Measurements from ENCODE around the gene RIN1. TPM values are rescaled to one million over a fixed set of nuclear protein-coding genes. Genes with fewer than 3 reads are reported as not detected.
A peak's percentile ranks its signal among the peaks of the same experiment; 100 is the strongest.

Gene RIN1
- total RNA-seq, 2 experiments from 2014 or later = 3.0 to 5.7 TPM

- peaks cover 4% of the 10 kb centered on the region for H3K36me3 Mint-ChIP-seq
- H3K27ac Mint-ChIP-seq = no peak overlapping the region
- DNase-seq (no peak), ATAC-seq (ENCODE audit: low read depth) (no peak)
- POLR2A ChIA-PET = interaction anchor here (1.2 to 4.5 kb wide), 8 partner anchors 9 to 270 kb away, joined by 3 to 32 read pairs (median 4); partner anchors contain the start of genes CD248, RBM14, SLC29A2 and YIF1A
- H3K4me1 Mint-ChIP-seq = peaks cover 37% of the 10 kb centered on the region
- no peaks in the 10 kb centered on the region for H3K9me3 Mint-ChIP-seq
- H3K27me3 Mint-ChIP-seq = peaks cover 2% of the 10 kb centered on the region
- peak overlapping the region; percentile 65 for H3K4me3 Mint-ChIP-seq
Observed at GRCh38 chr11:66346476-66347424, 10.5 kb upstream of the RIN1 start.

GRCh38 chr11:66345316-66345649 lies 9.0 kb upstream of the RIN1 start:
- H3K4me1 Mint-ChIP-seq = peaks cover 35% of the 10 kb centered on the region
- H3K27me3 Mint-ChIP-seq = peaks cover 2% of the 10 kb centered on the region
- H3K4me3 Mint-ChIP-seq = peak overlapping the region; percentile 90
- H3K27ac Mint-ChIP-seq = peak overlapping the region; percentile 91
- ATAC-seq (ENCODE audit: low read depth) = peak; percentile 1
- POLR2A ChIA-PET = interaction anchor here (0.9 to 4.5 kb wide), 9 partner anchors 10 to 93 kb away, joined by 3 to 26 read pairs (median 8); partner anchors contain the start of genes CD248, RIN1, SLC29A2 and YIF1A
- peaks cover 9% of the 10 kb centered on the region for H3K36me3 Mint-ChIP-seq
- H3K9me3 Mint-ChIP-seq = no peaks in the 10 kb centered on the region
- DNase-seq = no peak

GRCh38 chr11:66344550-66345315 lies 8.5 kb upstream of the RIN1 start, which contains the start of gene BRMS1:
TSS of gene BRMS1 (minus strand) at chr11:66345104. CDS start at chr11:66342234, 2,870 bp downstream.
- Mint-ChIP-seq H3K27me3 (peaks cover 2% of the 10 kb centered on the region), H3K4me3 (peak within 1 kb of the TSS; percentile 90), H3K4me1 (peaks cover 35% of the 10 kb centered on the region), H3K36me3 (peaks cover 9% of the 10 kb centered on the region), H3K27ac (peak within 1 kb of the TSS; percentile 91), H3K9me3 (no peaks in the 10 kb centered on the region)
- DNase-seq (peak; percentile 94), ATAC-seq (ENCODE audit: low read depth) (peak; percentile 76)
- POLR2A ChIA-PET = interaction anchor here (0.5 to 4.5 kb wide), 12 partner anchors 9 to 185 kb away, joined by 3 to 26 read pairs (median 6); partner anchors contain the start of genes CD248, RIN1, SLC29A2 and YIF1A

- peaks cover 2% of the 10 kb centered on the region for H3K27me3 Mint-ChIP-seq
- no peak for DNase-seq
- H3K27ac Mint-ChIP-seq = peak overlapping the region; percentile 28
- H3K36me3 Mint-ChIP-seq = peaks cover 14% of the 10 kb centered on the region
- ATAC-seq (ENCODE audit: low read depth) = no peak
- POLR2A ChIA-PET = interaction anchor here (1.3 to 3.2 kb wide), 2 partner anchors 9 to 31 kb away, joined by 3 to 26 read pairs; no protein-coding TSS in a partner anchor
- no peaks in the 10 kb centered on the region for H3K9me3 Mint-ChIP-seq
- peak overlapping the region; percentile 90 for H3K4me3 Mint-ChIP-seq
- H3K4me1 Mint-ChIP-seq = peaks cover 38% of the 10 kb centered on the region
Observed at GRCh38 chr11:66343176-66343575, 6.9 kb upstream of the RIN1 start.

- POLR2A ChIA-PET = interaction anchor here (1.3 kb wide), 1 partner anchor 29 kb away, joined by 4 read pairs; no protein-coding TSS in a partner anchor
- no peak overlapping the region for H3K27ac Mint-ChIP-seq
Observed at GRCh38 chr11:66341502-66342126, 5.4 kb upstream of the RIN1 start.

GRCh38 chr11:66340596-66341501 lies 4.6 kb upstream of the RIN1 start:
- POLR2A ChIA-PET = interaction anchor here (1.3 kb wide), 2 partner anchors 28 kb away, joined by 3 to 4 read pairs; no protein-coding TSS in a partner anchor
- no peak for ATAC-seq (ENCODE audit: low read depth)
- Mint-ChIP-seq H3K27ac (no peak overlapping the region), H3K4me3 (no peak overlapping the region), H3K9me3 (no peaks in the 10 kb centered on the region), H3K4me1 (peaks cover 48% of the 10 kb centered on the region), H3K27me3 (no peaks in the 10 kb centered on the region), H3K36me3 (peaks cover 11% of the 10 kb centered on the region)
- no peak for DNase-seq

More at GRCh38 chr11:66341502-66342126, 5.4 kb upstream of the RIN1 start:
- Mint-ChIP-seq H3K36me3 (peaks cover 11% of the 10 kb centered on the region), H3K27me3 (no peaks in the 10 kb centered on the region), H3K9me3 (no peaks in the 10 kb centered on the region), H3K4me3 (no peak overlapping the region), H3K4me1 (peaks cover 45% of the 10 kb centered on the region)
- DNase-seq = no peak
- ATAC-seq (ENCODE audit: low read depth) = no peak

GRCh38 chr11:66339686-66340483 lies 3.7 kb upstream of the RIN1 start:
- no peak for ATAC-seq (ENCODE audit: low read depth)
- Mint-ChIP-seq H3K27ac (no peak overlapping the region), H3K9me3 (no peaks in the 10 kb centered on the region), H3K27me3 (no peaks in the 10 kb centered on the region), H3K36me3 (peaks cover 11% of the 10 kb centered on the region), H3K4me1 (peaks cover 41% of the 10 kb centered on the region), H3K4me3 (no peak overlapping the region)
- POLR2A ChIA-PET = interaction anchor here (0.6 to 1.3 kb wide), 3 partner anchors 23 to 299 kb away, joined by 3 read pairs; partner anchors contain the start of gene CD248
- peak; percentile 15 for DNase-seq

- no peak overlapping the region for H3K27ac Mint-ChIP-seq
- H3K9me3 Mint-ChIP-seq = no peaks in the 10 kb centered on the region
- DNase-seq (peak; percentile 23), ATAC-seq (ENCODE audit: low read depth) (no peak)
- H3K27me3 Mint-ChIP-seq = no peaks in the 10 kb centered on the region
- H3K36me3 Mint-ChIP-seq = peaks cover 11% of the 10 kb centered on the region
- H3K4me1 Mint-ChIP-seq = peaks cover 38% of the 10 kb centered on the region
- POLR2A ChIA-PET = interaction anchor here (0.6 to 1.5 kb wide), 4 partner anchors 23 to 300 kb away, joined by 3 to 6 read pairs (median 3); partner anchors contain the start of genes CD248 and YIF1A
- H3K4me3 Mint-ChIP-seq = no peak overlapping the region
Observed at GRCh38 chr11:66339162-66339675, 3.0 kb upstream of the RIN1 start.

- POLR2A ChIA-PET = interaction anchor here (1.1 to 1.7 kb wide), 4 partner anchors 9 to 56 kb away, joined by 3 to 9 read pairs (median 5); partner anchors contain the start of genes B4GAT1 and YIF1A
- Mint-ChIP-seq H3K36me3 (peaks cover 11% of the 10 kb centered on the region), H3K27ac (no peak overlapping the region), H3K9me3 (no peaks in the 10 kb centered on the region), H3K27me3 (no peaks in the 10 kb centered on the region), H3K4me3 (no peak overlapping the region), H3K4me1 (peaks cover 31% of the 10 kb centered on the region)
- DNase-seq (peak; percentile 24), ATAC-seq (ENCODE audit: low read depth) (no peak)
Observed at GRCh38 chr11:66338276-66339161, 2.3 kb upstream of the RIN1 start.
